Measurements from ENCODE around the gene TUBGCP2.

- TF ChIP-seq POLR2A (IDR thresholded peaks at IDR 0.05; ENCODE audit: low read length): no peak
- TF ChIP-seq GATA1 (IDR thresholded peaks at IDR 0.05; ENCODE audit: low read depth, low read length): no peak
Observed at GRCh38 chr10:133267293-133267692, 41.4 kb downstream of the TUBGCP2 start.

Data from erythroblast (primary cell).